Naive thymus-derived CD4-positive, alpha-beta T cell (primary cell): ENCODE data around the gene C2CD2. TPM values are rescaled to one million over a fixed set of nuclear protein-coding genes. Genes with fewer than 3 reads are reported as not detected.

ENCODE experiments used
- ATAC-seq: fragments of 150-1000 bp; cut with Tn5 transposase; 2 replicates; pipeline ENCODE4 v1.10.0; 2021; ENCODE audit warnings: mild to moderate bottlenecking, moderate library complexity
- CTCF ChIA-PET: fragments of 350-600 bp; sonication (Branson Sonifier 250); formaldehyde crosslinking; loops from one replicate; lab custom pipeline; 2021; ENCODE audit warnings: antibody characterized with exemption; lab: Charles Lee
- POLR2A ChIA-PET: fragments of 350-600 bp; sonication (Branson Sonifier 250); formaldehyde crosslinking; loops from one replicate; lab custom pipeline; 2021; ENCODE audit warnings: antibody characterized with exemption, inconsistent platforms; lab: Charles Lee
- DNase-seq, 9 donors: peaks; one replicate each; pipeline versions ENCODE4 v3.0.0 to v3.0.0-alpha.2; 2020 to 2022; ENCODE audit warnings: mixed read lengths in 1 of 9
- H3K27ac ChIP-seq: one replicate; pipeline ENCODE4 v1.7.0; 2013; ENCODE audit warnings: mild to moderate bottlenecking, low read depth, low read length, moderate library complexity
- H3K27me3 ChIP-seq, 2 donors: one replicate each; pipeline ENCODE4 v1.7.0; 2013; ENCODE audit warnings: low read length in 2 of 2, mild to moderate bottlenecking in 2 of 2, moderate library complexity in 2 of 2; ENCODE audit not compliant: control insufficient read depth in 2 of 2, insufficient read depth in 2 of 2
- H3K36me3 ChIP-seq, 3 experiments: 1 replicate in 2 of 3; 2 replicates in 1 of 3; pipeline ENCODE4 v1.7.0; 2013; ENCODE audit warnings: low read length in 3 of 3, mild to moderate bottlenecking in 3 of 3, moderate library complexity in 1 of 3; ENCODE audit not compliant: insufficient read depth in 3 of 3, control insufficient read depth in 2 of 3
- H3K4me1 ChIP-seq, 2 donors: one replicate each; pipeline ENCODE4 v1.7.0; 2013; ENCODE audit warnings: low read length in 2 of 2, mild to moderate bottlenecking in 2 of 2, moderate library complexity in 1 of 2; ENCODE audit not compliant: control insufficient read depth in 2 of 2, insufficient read depth in 2 of 2
- H3K4me3 ChIP-seq: 2 replicates; pipeline ENCODE4 v1.7.0; 2013; ENCODE audit warnings: mild to moderate bottlenecking, low read length
- H3K9me3 ChIP-seq, 3 experiments: 1 replicate in 2 of 3; 2 replicates in 1 of 3; pipeline ENCODE4 v1.7.0; 2013; ENCODE audit warnings: low read length in 3 of 3; ENCODE audit not compliant: control insufficient read depth in 2 of 3
- H3K27ac Mint-ChIP-seq, 9 donors: one replicate each; pipeline ENCODE4 v1.8.0; 2020 to 2022; ENCODE audit warnings: mixed read lengths in 9 of 9, mild to moderate bottlenecking in 8 of 9, moderate library complexity in 5 of 9, inconsistent platforms in 2 of 9
- H3K27me3 Mint-ChIP-seq, 5 donors: one replicate each; pipeline ENCODE4 v1.8.0; 2021 to 2022; ENCODE audit warnings: mixed read lengths in 5 of 5, mild to moderate bottlenecking in 1 of 5
- H3K36me3 Mint-ChIP-seq, 5 donors: one replicate each; pipeline ENCODE4 v1.8.0; 2020 to 2022; ENCODE audit warnings: mixed read lengths in 5 of 5, mild to moderate bottlenecking in 3 of 5, inconsistent platforms in 1 of 5
- H3K4me1 Mint-ChIP-seq, 7 donors: one replicate each; pipeline ENCODE4 v1.8.0; 2020 to 2022; ENCODE audit warnings: mixed read lengths in 7 of 7, mild to moderate bottlenecking in 3 of 7, inconsistent platforms in 1 of 7
- H3K4me3 Mint-ChIP-seq, 10 donors: one replicate each; pipeline ENCODE4 v1.8.0; 2020 to 2022; ENCODE audit warnings: mild to moderate bottlenecking in 10 of 10, mixed read lengths in 10 of 10, moderate library complexity in 6 of 10, inconsistent platforms in 2 of 10
- H3K9me3 Mint-ChIP-seq, 11 donors: one replicate each; pipeline ENCODE4 v1.8.0; 2020 to 2022; ENCODE audit warnings: mixed read lengths in 11 of 11, mild to moderate bottlenecking in 4 of 11, inconsistent platforms in 1 of 11, moderate library complexity in 1 of 11
- intact Hi-C, 2 donors: fragments of 100-400 bp; cut with micrococcal nuclease; formaldehyde crosslinking; loops; one replicate each; pipeline ENCODE4 v1.15.1; 2023
- polyA plus RNA-seq, 2 donors: library from polyadenylated mRNA; unstranded; fragments of 300-500 nt; fragmentation: Illumina TruSeq; gene quantifications; one replicate each; pipeline ENCODE4 v1.2.3, GENCODE V29; 2021
- total RNA-seq, 6 experiments: library from RNA in 5 of 6; stranded (reverse) in 5 of 6; gene quantifications; 1 replicate in 5 of 6; 2 replicates in 1 of 6; pipeline ENCODE4 v1.2.3 and lab custom pipeline; 2021 to 2026

Gene C2CD2
- total and polyA plus RNA-seq, 7 experiments from 2014 or later = 2.8 to 14.8 (median 10.0) TPM

- H3K4me1 ChIP-seq = no peaks in the 10 kb centered on the region
- Mint-ChIP-seq H3K36me3 (peaks cover 6 to 55% (median 19%) of the 10 kb centered on the region in 5 donors), H3K4me3 (no peak overlapping the region), H3K9me3 (no peaks in the 10 kb centered on the region), H3K27ac (peak overlapping the region in 3 of 9 donors; percentile 25 to 59 (median 53)), H3K4me1 (peaks cover 0 to 7% (median 0%) of the 10 kb centered on the region in 7 donors), H3K27me3 (no peaks in the 10 kb centered on the region)
- ATAC-seq (no peak), DNase-seq (no peak)
- H3K27ac ChIP-seq = no peak overlapping the region
- ChIA-PET POLR2A (no interaction called here), CTCF (interaction anchor here (0.7 kb wide), 1 partner anchor 39 kb away, joined by 4 read pairs; no protein-coding TSS in a partner anchor)
- no peaks in the 10 kb centered on the region for H3K9me3 ChIP-seq
- no peak overlapping the region for H3K4me3 ChIP-seq
- peaks cover 0 to 77% (median 0%) of the 10 kb centered on the region in 3 experiments for H3K36me3 ChIP-seq
- H3K27me3 ChIP-seq = no peaks in the 10 kb centered on the region
- intact Hi-C loops = no loop called here
Measured at GRCh38 chr21:41856572-41856971, 97.2 kb downstream of the C2CD2 start.

GRCh38 chr21:41854426-41854995, 99.3 kb downstream of the C2CD2 start:
- Histone ChIP-seq H3K4me3 (no peak overlapping the region), H3K27ac (no peak overlapping the region), H3K4me1 (no peaks in the 10 kb centered on the region), H3K36me3 (peaks cover 0 to 80% (median 0%) of the 10 kb centered on the region in 3 experiments), H3K27me3 (no peaks in the 10 kb centered on the region), H3K9me3 (no peaks in the 10 kb centered on the region)
- ChIA-PET POLR2A (interaction anchor here (0.7 kb wide), 1 partner anchor 436 kb away, joined by 3 read pairs; no protein-coding TSS in a partner anchor), CTCF (interaction anchor here (0.6 to 0.7 kb wide), 3 partner anchors 156 to 291 kb away, joined by 3 to 5 read pairs (median 5); no protein-coding TSS in a partner anchor)
- H3K9me3 Mint-ChIP-seq = no peaks in the 10 kb centered on the region
- no peak for ATAC-seq
- peak overlapping the region in 1 of 9 donors; percentile 43 for H3K27ac Mint-ChIP-seq
- H3K36me3 Mint-ChIP-seq = peaks cover 6 to 56% (median 19%) of the 10 kb centered on the region in 5 donors
- peaks cover 0 to 5% (median 0%) of the 10 kb centered on the region in 7 donors for H3K4me1 Mint-ChIP-seq
- no peak for DNase-seq
- intact Hi-C loops = no loop called here
- H3K4me3 Mint-ChIP-seq = no peak overlapping the region
- H3K27me3 Mint-ChIP-seq = no peaks in the 10 kb centered on the region

DNA sequence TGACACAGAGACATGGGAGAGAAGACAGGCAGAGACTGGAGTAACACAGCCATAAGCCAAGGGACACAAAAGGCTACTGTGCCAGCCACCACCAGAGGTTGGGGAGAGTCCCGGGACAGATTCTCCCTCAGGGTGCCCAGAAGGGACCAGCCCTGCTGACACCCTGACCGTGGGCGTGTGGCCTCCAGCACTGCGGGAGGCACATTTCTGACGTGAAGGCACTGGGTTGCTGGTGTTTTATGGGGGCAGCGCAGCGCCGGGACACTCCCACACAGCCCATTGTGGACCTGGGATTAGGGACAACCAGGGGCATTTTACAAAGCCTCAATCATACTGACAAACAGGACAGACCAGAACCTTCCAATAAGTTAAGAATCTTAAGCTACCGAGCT, 100.9 kb downstream of the C2CD2 start:
- Mint-ChIP-seq H3K36me3 (peaks cover 6 to 57% (median 22%) of the 10 kb centered on the region in 5 donors), H3K4me1 (peaks cover 0 to 9% (median 0%) of the 10 kb centered on the region in 7 donors), H3K27me3 (no peaks in the 10 kb centered on the region), H3K27ac (no peak overlapping the region), H3K9me3 (no peaks in the 10 kb centered on the region), H3K4me3 (no peak overlapping the region)
- no peak overlapping the region for H3K4me3 ChIP-seq
- no peaks in the 10 kb centered on the region for H3K9me3 ChIP-seq
- H3K27ac ChIP-seq = no peak overlapping the region
- DNase-seq (no peak), ATAC-seq (no peak)
- no peaks in the 10 kb centered on the region for H3K27me3 ChIP-seq
- ChIA-PET POLR2A (no interaction called here), CTCF (no interaction called here)
- intact Hi-C loops = no loop called here
- H3K36me3 ChIP-seq = peaks cover 0 to 69% (median 0%) of the 10 kb centered on the region in 3 experiments
- no peaks in the 10 kb centered on the region for H3K4me1 ChIP-seq

- no peak overlapping the region for H3K27ac ChIP-seq
- ChIA-PET CTCF (no interaction called here), POLR2A (no interaction called here)
- H3K27me3 ChIP-seq = no peaks in the 10 kb centered on the region
- ATAC-seq = no peak
- Mint-ChIP-seq H3K4me3 (no peak overlapping the region), H3K27ac (no peak overlapping the region), H3K36me3 (peaks cover 6 to 53% (median 18%) of the 10 kb centered on the region in 5 donors), H3K4me1 (peaks cover 0 to 9% (median 0%) of the 10 kb centered on the region in 7 donors), H3K9me3 (no peaks in the 10 kb centered on the region), H3K27me3 (no peaks in the 10 kb centered on the region)
- peaks cover 0 to 68% (median 0%) of the 10 kb centered on the region in 3 experiments for H3K36me3 ChIP-seq
- H3K9me3 ChIP-seq = no peaks in the 10 kb centered on the region
- intact Hi-C loops = no loop called here
- H3K4me3 ChIP-seq = no peak overlapping the region
- no peak for DNase-seq
- no peaks in the 10 kb centered on the region for H3K4me1 ChIP-seq
Measured at GRCh38 chr21:41852151-41852928, 101.5 kb downstream of the C2CD2 start.

DNA sequence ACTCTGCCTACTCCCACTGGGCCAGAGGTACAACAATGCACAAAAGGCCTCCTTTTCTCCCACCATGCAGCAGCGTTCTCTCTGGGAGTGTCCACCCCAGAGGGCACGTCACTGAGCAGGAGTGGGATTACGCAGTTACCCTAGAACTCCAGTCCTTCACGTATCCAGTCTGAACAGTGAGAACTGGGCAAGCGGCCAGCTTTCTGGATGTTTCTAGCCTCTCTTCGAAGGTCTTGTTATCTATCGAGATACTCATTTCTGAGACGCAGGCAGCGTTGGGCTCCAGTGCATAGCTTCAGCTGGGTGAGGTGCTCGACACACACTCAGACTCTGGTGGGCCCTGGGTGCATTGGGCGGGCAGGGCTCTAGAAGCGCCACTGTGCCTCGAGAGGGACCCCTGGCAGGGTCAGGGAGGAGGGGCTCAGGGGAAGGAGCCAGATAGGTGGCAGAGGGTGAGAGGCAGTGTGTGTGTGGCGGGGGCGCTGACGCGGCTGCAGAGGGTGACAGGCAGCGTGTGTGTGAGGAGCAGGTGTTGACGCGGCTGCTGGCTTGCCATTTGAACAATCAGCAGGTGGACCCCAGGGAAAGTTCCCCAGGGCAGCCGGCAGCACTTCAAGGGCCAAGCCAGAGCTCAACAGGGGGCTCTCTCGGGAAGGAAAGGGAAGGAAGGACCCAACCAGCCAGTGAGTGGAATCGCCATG, 102.6 kb downstream of the C2CD2 start:
- Histone ChIP-seq H3K36me3 (peaks cover 0 to 67% (median 3%) of the 10 kb centered on the region in 3 experiments), H3K27me3 (no peaks in the 10 kb centered on the region), H3K4me3 (no peak overlapping the region), H3K9me3 (no peaks in the 10 kb centered on the region), H3K27ac (no peak overlapping the region), H3K4me1 (no peaks in the 10 kb centered on the region)
- no peak overlapping the region for H3K27ac Mint-ChIP-seq
- H3K27me3 Mint-ChIP-seq = no peaks in the 10 kb centered on the region
- peaks cover 1 to 48% (median 10%) of the 10 kb centered on the region in 5 donors for H3K36me3 Mint-ChIP-seq
- DNase-seq (no peak), ATAC-seq (no peak)
- H3K4me1 Mint-ChIP-seq = peaks cover 0 to 5% (median 0%) of the 10 kb centered on the region in 7 donors
- intact Hi-C loops = no loop called here
- CTCF ChIA-PET = no interaction called here
- POLR2A ChIA-PET = no interaction called here
- no peak overlapping the region for H3K4me3 Mint-ChIP-seq
- H3K9me3 Mint-ChIP-seq = no peaks in the 10 kb centered on the region

DNA sequence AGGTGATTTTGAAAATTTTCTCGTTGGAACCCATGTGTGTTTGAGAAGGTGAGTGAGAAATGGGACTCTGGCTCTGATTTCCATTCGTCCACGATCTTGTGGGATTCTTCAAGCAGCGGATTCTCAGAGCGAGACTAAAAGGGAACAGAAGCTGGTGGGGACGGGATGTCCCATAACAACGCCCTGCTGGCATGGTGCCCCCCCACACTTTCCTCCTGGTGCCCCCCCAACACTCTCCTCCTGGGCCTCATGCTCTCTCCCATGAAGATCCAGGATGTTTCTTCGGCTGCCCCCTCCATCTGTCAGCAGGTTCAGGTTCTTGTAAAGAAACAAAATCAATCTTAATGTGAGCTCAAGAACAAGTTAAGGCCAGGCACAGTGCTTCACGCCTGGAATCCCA, 103.7 kb downstream of the C2CD2 start:
- intact Hi-C loops = no loop called here
- no peaks in the 10 kb centered on the region for H3K27me3 Mint-ChIP-seq
- peaks cover 0 to 4% (median 0%) of the 10 kb centered on the region in 7 donors for H3K4me1 Mint-ChIP-seq
- H3K36me3 Mint-ChIP-seq = peaks cover 0 to 48% (median 12%) of the 10 kb centered on the region in 5 donors
- ChIA-PET POLR2A (no interaction called here), CTCF (no interaction called here)
- H3K9me3 Mint-ChIP-seq = no peaks in the 10 kb centered on the region
- Histone ChIP-seq H3K27me3 (no peaks in the 10 kb centered on the region), H3K27ac (no peak overlapping the region), H3K36me3 (peaks cover 0 to 68% (median 3%) of the 10 kb centered on the region in 3 experiments), H3K4me1 (no peaks in the 10 kb centered on the region), H3K9me3 (no peaks in the 10 kb centered on the region), H3K4me3 (no peak overlapping the region)
- peak overlapping the region in 1 of 9 donors; percentile 90 for H3K27ac Mint-ChIP-seq
- no peak for ATAC-seq
- H3K4me3 Mint-ChIP-seq = no peak overlapping the region
- DNase-seq = no peak
